Effector memory CD4-positive, alpha-beta T cell (primary cell): ENCODE results near the gene PACRG.

Experiments
- DNase-seq, 3 donors: peaks; one replicate each; pipeline ENCODE4 v3.0.0-alpha.2; 2020
- H3K27ac ChIP-seq: 2 replicates; pipeline ENCODE4 v1.7.0; 2013; ENCODE audit warnings: mild to moderate bottlenecking, low read length, moderate library complexity; ENCODE audit not compliant: insufficient read depth, poor library complexity, severe bottlenecking
- H3K27me3 ChIP-seq: replicated peaks from 2 replicates; pipeline ENCODE4 v1.7.0; 2013; ENCODE audit warnings: mild to moderate bottlenecking, low read length; ENCODE audit not compliant: insufficient read depth, control insufficient read depth, poor library complexity, severe bottlenecking
- H3K36me3 ChIP-seq: 2 replicates; pipeline ENCODE4 v1.7.0; 2013; ENCODE audit warnings: mild to moderate bottlenecking, low read length, moderate library complexity; ENCODE audit not compliant: control insufficient read depth, insufficient read depth
- H3K4me1 ChIP-seq: 2 replicates; pipeline ENCODE4 v1.7.0; 2013; ENCODE audit warnings: low read length, mild to moderate bottlenecking; ENCODE audit not compliant: control insufficient read depth, insufficient read depth, poor library complexity, severe bottlenecking
- H3K4me3 ChIP-seq: 2 replicates; pipeline ENCODE4 v1.7.0; 2013; ENCODE audit warnings: low read length, low read depth, mild to moderate bottlenecking; ENCODE audit not compliant: insufficient read depth, poor library complexity, severe bottlenecking
- H3K9me3 ChIP-seq: 2 replicates; pipeline ENCODE4 v1.7.0; 2013; ENCODE audit warnings: mild to moderate bottlenecking, low read length, moderate library complexity; ENCODE audit not compliant: control insufficient read depth

Gene PACRG

GRCh38 chr6:163306000-163306399, 578.2 kb downstream of the PACRG start:
- Histone ChIP-seq H3K9me3 (no peaks in the 10 kb centered on the region), H3K4me1 (no peaks in the 10 kb centered on the region), H3K27ac (no peak overlapping the region), H3K27me3 (no peaks in the 10 kb centered on the region), H3K36me3 (no peaks in the 10 kb centered on the region), H3K4me3 (no peak overlapping the region)
- DNase-seq: no peak

GRCh38 chr6:163308629-163309440, 581.1 kb downstream of the PACRG start:
- H3K27me3 ChIP-seq: no peaks in the 10 kb centered on the region
- no peaks in the 10 kb centered on the region for H3K4me1 ChIP-seq
- H3K27ac ChIP-seq: no peak overlapping the region
- no peak for DNase-seq
- H3K4me3 ChIP-seq: no peak overlapping the region
- no peaks in the 10 kb centered on the region for H3K9me3 ChIP-seq
- no peaks in the 10 kb centered on the region for H3K36me3 ChIP-seq

GRCh38 chr6:163309491-163310026, 581.8 kb downstream of the PACRG start:
- H3K36me3 ChIP-seq: no peaks in the 10 kb centered on the region
- H3K9me3 ChIP-seq: no peaks in the 10 kb centered on the region
- no peaks in the 10 kb centered on the region for H3K27me3 ChIP-seq
- no peak overlapping the region for H3K4me3 ChIP-seq
- no peaks in the 10 kb centered on the region for H3K4me1 ChIP-seq
- no peak overlapping the region for H3K27ac ChIP-seq
- no peak for DNase-seq

GRCh38 chr6:163310096-163310972, 582.6 kb downstream of the PACRG start:
- H3K4me1 ChIP-seq: no peaks in the 10 kb centered on the region
- H3K4me3 ChIP-seq: no peak overlapping the region
- H3K36me3 ChIP-seq: no peaks in the 10 kb centered on the region
- H3K9me3 ChIP-seq: no peaks in the 10 kb centered on the region
- no peak overlapping the region for H3K27ac ChIP-seq
- DNase-seq: no peak
- no peaks in the 10 kb centered on the region for H3K27me3 ChIP-seq

- H3K9me3 ChIP-seq: no peaks in the 10 kb centered on the region
- H3K27ac ChIP-seq: no peak overlapping the region
- no peaks in the 10 kb centered on the region for H3K36me3 ChIP-seq
- H3K4me3 ChIP-seq: no peak overlapping the region
- DNase-seq: no peak
- H3K4me1 ChIP-seq: no peaks in the 10 kb centered on the region
- H3K27me3 ChIP-seq: no peaks in the 10 kb centered on the region
These were observed 583.2 kb downstream of the PACRG start for GRCh38 chr6:163310973-163311383.

- no peaks in the 10 kb centered on the region for H3K27me3 ChIP-seq
These were observed 584.1 kb downstream of the PACRG start for GRCh38 chr6:163311830-163312229.

GRCh38 chr6:163313566-163313965, 585.8 kb downstream of the PACRG start:
- no peak for DNase-seq
- Histone ChIP-seq H3K27ac (no peak overlapping the region), H3K36me3 (no peaks in the 10 kb centered on the region), H3K4me3 (no peak overlapping the region), H3K9me3 (no peaks in the 10 kb centered on the region), H3K4me1 (no peaks in the 10 kb centered on the region), H3K27me3 (no peaks in the 10 kb centered on the region)

More at GRCh38 chr6:163311830-163312229, 584.1 kb downstream of the PACRG start:
- Histone ChIP-seq H3K36me3 (no peaks in the 10 kb centered on the region), H3K4me1 (no peaks in the 10 kb centered on the region), H3K4me3 (no peak overlapping the region), H3K27ac (no peak overlapping the region), H3K9me3 (no peaks in the 10 kb centered on the region)
- no peak for DNase-seq

- H3K4me1 ChIP-seq: no peaks in the 10 kb centered on the region
- H3K27me3 ChIP-seq: no peaks in the 10 kb centered on the region
- no peaks in the 10 kb centered on the region for H3K9me3 ChIP-seq
- no peak overlapping the region for H3K4me3 ChIP-seq
- no peaks in the 10 kb centered on the region for H3K36me3 ChIP-seq
- no peak for DNase-seq
- no peak overlapping the region for H3K27ac ChIP-seq
These were observed 586.2 kb downstream of the PACRG start for GRCh38 chr6:163313981-163314380.

GRCh38 chr6:163314791-163315470, 587.2 kb downstream of the PACRG start:
- DNase-seq: no peak
- H3K27ac ChIP-seq: no peak overlapping the region
- no peaks in the 10 kb centered on the region for H3K9me3 ChIP-seq
- H3K4me1 ChIP-seq: no peaks in the 10 kb centered on the region
- no peak overlapping the region for H3K4me3 ChIP-seq
- no peaks in the 10 kb centered on the region for H3K36me3 ChIP-seq
- H3K27me3 ChIP-seq: no peaks in the 10 kb centered on the region
